HG02759 (cell line): ENCODE data around the gene MED27.
A peak's percentile ranks its signal among the peaks of the same experiment; 100 is the strongest.
"Not testable (repeated sequence)": the region's sequence is repeated elsewhere in the genome, so short reads cannot be mapped to it uniquely, and the experiment has no call there.

Source experiments
- ATAC-seq: cut with Tn5 transposase; IDR thresholded peaks from one replicate; pipeline ENCODE4 v1.9.1; 2021; ENCODE audit warnings: mild to moderate bottlenecking, moderate library complexity; ENCODE audit not compliant: unreplicated experiment

Gene MED27

GRCh38 chr9:132020820-132021510, 58.7 kb downstream of the MED27 start:
- ATAC-seq: no peak

- ATAC-seq: no peak
Observed at GRCh38 chr9:132020272-132020671, 59.4 kb downstream of the MED27 start.

- no peak for ATAC-seq
Observed at GRCh38 chr9:132019702-132020101, 60.0 kb downstream of the MED27 start.

- ATAC-seq: no peak
Observed at GRCh38 chr9:132018957-132019405, 60.7 kb downstream of the MED27 start.

GRCh38 chr9:132016456-132016855, 63.2 kb downstream of the MED27 start:
- no peak for ATAC-seq

- ATAC-seq: no peak
Observed at GRCh38 chr9:132015866-132016265, 63.8 kb downstream of the MED27 start.

- no peak for ATAC-seq
Observed at GRCh38 chr9:132014218-132014805, 65.4 kb downstream of the MED27 start.

- no peak for ATAC-seq
Observed at GRCh38 chr9:132012704-132013357, 66.8 kb downstream of the MED27 start.

- ATAC-seq: no peak
Observed at GRCh38 chr9:132011896-132012295, 67.8 kb downstream of the MED27 start.

- ATAC-seq: no peak
Observed at GRCh38 chr9:132011309-132011708, 68.4 kb downstream of the MED27 start.

GRCh38 chr9:132010201-132010600, 69.5 kb downstream of the MED27 start:
- not testable (repeated sequence) for ATAC-seq

- ATAC-seq: no peak
Observed at GRCh38 chr9:132008855-132009812, 70.5 kb downstream of the MED27 start.

- ATAC-seq: no peak
Observed at GRCh38 chr9:132008184-132008803, 71.4 kb downstream of the MED27 start.

- ATAC-seq: no peak
Observed at GRCh38 chr9:132007371-132008025, 72.2 kb downstream of the MED27 start.

GRCh38 chr9:132006677-132007370, 72.8 kb downstream of the MED27 start:
- peak; percentile 60 for ATAC-seq

GRCh38 chr9:132005899-132006298, 73.8 kb downstream of the MED27 start:
- ATAC-seq: no peak

GRCh38 chr9:132004323-132004722, 75.3 kb downstream of the MED27 start:
- ATAC-seq: no peak

- ATAC-seq: no peak
Observed at GRCh38 chr9:132003896-132004295, 75.8 kb downstream of the MED27 start.

GRCh38 chr9:132003319-132003704, 76.4 kb downstream of the MED27 start:
- no peak for ATAC-seq
